Brain microvascular endothelial cell (primary cell): ENCODE measurements around the gene ZNF346.

Experiments
- DNase-seq: peaks from one replicate; pipeline ENCODE4 v3.0.0-alpha.2; 2020
- H3K27ac ChIP-seq: fragments of 250-450 bp; sonication (Bioruptor Pico); 2 replicates; pipeline ENCODE4 v1.5.1; 2020; ENCODE audit warnings: mild to moderate bottlenecking, moderate library complexity
- H3K27me3 ChIP-seq: fragments of 250-450 bp; sonication (Bioruptor Pico); replicated peaks from 2 replicates; pipeline ENCODE4 v1.5.1; 2020; ENCODE audit warnings: mild to moderate bottlenecking
- H3K36me3 ChIP-seq: fragments of 250-450 bp; sonication (Bioruptor Pico); replicated peaks from 2 replicates; pipeline ENCODE4 v1.5.1; 2020; ENCODE audit warnings: mild to moderate bottlenecking
- H3K4me3 ChIP-seq: 2 replicates; pipeline ENCODE4 v1.5.1; 2011; ENCODE audit warnings: low read depth, mild to moderate bottlenecking, control low read depth, low read length, moderate library complexity
- CTCF ChIP-seq: IDR thresholded peaks from 2 replicates; pipeline ENCODE4 v1.5.1; 2011; ENCODE audit warnings: low read depth, mild to moderate bottlenecking, moderate library complexity, low read length, control low read depth, inconsistent platforms; ENCODE audit errors: missing control alignments
- in situ Hi-C: cut with HindIII; loops from 2 replicates; pipeline ENCODE4 v1.10.0; 2017; ENCODE audit warnings: low sequenced_read_pairs, low pct_ligation_motif_present

ZNF346 gene

DNA sequence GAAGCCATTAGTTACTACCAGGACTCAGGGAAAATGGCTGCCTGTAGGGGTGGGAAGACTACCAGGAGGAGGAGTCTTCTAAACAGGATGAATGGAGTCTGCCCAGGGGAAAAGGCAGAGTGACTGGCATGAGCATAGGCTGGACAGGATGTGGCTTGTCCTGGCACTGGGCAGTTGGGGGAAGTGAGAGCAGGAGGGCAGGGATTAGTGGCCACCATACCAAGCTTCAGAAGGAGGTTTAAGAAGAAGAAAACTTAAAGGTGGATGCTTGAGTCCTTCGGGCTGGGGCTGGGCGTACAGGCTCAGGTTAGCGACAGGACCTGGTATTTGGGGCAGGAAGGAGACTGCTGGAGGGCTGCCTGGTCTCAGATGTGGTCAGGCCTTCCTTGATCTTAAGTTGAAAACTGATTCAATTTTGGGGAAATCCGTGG is 106.1 kb downstream of the ZNF346 start:
- in situ Hi-C loops, result no loop called here
- H3K27ac ChIP-seq, result no peak overlapping the region
- no peak for TF ChIP-seq CTCF
- no peaks in the 10 kb centered on the region for H3K27me3 ChIP-seq
- no peaks in the 10 kb centered on the region for H3K36me3 ChIP-seq
- no peak for DNase-seq
- H3K4me3 ChIP-seq, result no peak overlapping the region

DNA sequence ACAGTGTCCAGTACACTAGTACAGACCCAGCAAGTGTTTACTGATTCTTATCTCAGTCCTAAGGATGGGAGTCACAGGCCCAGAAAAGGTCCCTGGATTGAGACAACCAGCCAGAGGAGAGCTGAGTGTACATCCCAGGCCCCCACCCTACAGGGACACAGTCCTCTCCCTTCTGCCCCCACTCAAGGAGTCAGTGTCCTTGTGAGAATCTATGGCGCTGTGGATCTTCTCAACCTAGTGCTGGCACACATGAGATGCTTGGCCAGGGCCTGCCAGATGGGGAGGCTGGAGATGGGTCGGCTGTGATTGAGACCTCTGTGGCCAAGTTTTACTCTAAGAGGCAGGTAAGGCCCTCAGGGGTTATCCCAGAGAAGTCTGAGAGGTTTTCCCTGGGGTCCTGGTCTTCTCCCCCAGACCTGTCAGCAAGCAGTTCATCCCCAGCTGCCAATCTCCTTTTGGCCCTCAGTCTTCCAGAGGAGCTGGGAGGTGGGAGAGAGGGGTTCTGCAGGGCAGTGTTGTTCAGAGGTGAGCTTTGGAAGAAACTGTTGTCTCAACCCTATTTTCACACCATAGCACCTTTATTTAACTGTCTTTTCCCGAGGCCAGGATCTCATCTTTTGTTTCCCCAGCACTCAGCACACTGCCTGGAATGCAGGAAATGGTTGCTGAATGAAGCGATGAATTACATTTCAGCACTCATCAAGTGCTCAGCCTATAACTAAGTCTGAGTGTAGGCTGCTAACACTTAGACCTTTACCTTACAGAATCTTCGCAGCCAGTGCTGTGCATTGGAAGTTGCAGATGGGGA is 107.9 kb downstream of the ZNF346 start:
- no peak overlapping the region for H3K4me3 ChIP-seq
- H3K27ac ChIP-seq, result no peak overlapping the region

More for the DNA sequence above, 107.9 kb downstream of the ZNF346 start:
- peaks cover 2% of the 10 kb centered on the region for H3K36me3 ChIP-seq
- in situ Hi-C loops, result no loop called here
- TF ChIP-seq CTCF, result no peak
- no peaks in the 10 kb centered on the region for H3K27me3 ChIP-seq
- no peak for DNase-seq
